ENCODE measurements around the gene MAPKAPK5.

Gene MAPKAPK5

GRCh38 chr12:111881716-111882115 lies 39.7 kb downstream of the MAPKAPK5 start:
- H3K27ac Mint-ChIP-seq, result no peak overlapping the region
- DNase-seq (ENCODE audit: low spot score in 2 of 2) (no peak), ATAC-seq (ENCODE audit: low read depth) (no peak)
- no peaks in the 10 kb centered on the region for H3K9me3 Mint-ChIP-seq
- H3K27me3 Mint-ChIP-seq, result no peaks in the 10 kb centered on the region
- no peaks in the 10 kb centered on the region for H3K4me1 Mint-ChIP-seq
- peaks cover 40% of the 10 kb centered on the region for H3K36me3 Mint-ChIP-seq
- H3K4me3 Mint-ChIP-seq, result no peak overlapping the region

GRCh38 chr12:111886662-111887545 lies 44.9 kb downstream of the MAPKAPK5 start:
- Mint-ChIP-seq H3K27ac (peak overlapping the region; percentile 39), H3K36me3 (peaks cover 48% of the 10 kb centered on the region), H3K27me3 (no peaks in the 10 kb centered on the region), H3K4me1 (no peaks in the 10 kb centered on the region), H3K9me3 (no peaks in the 10 kb centered on the region), H3K4me3 (no peak overlapping the region)
- ATAC-seq (ENCODE audit: low read depth), result no peak
- DNase-seq (ENCODE audit: low spot score in 2 of 2), result no peak

- Mint-ChIP-seq H3K27ac (no peak overlapping the region), H3K27me3 (no peaks in the 10 kb centered on the region), H3K4me1 (no peaks in the 10 kb centered on the region), H3K36me3 (peaks cover 50% of the 10 kb centered on the region), H3K4me3 (no peak overlapping the region), H3K9me3 (no peaks in the 10 kb centered on the region)
- ATAC-seq (ENCODE audit: low read depth), result no peak
- DNase-seq (ENCODE audit: low spot score in 2 of 2), result no peak
Measured at GRCh38 chr12:111887926-111888745, 46.1 kb downstream of the MAPKAPK5 start.

- Mint-ChIP-seq H3K4me3 (no peak overlapping the region), H3K27ac (no peak overlapping the region), H3K4me1 (no peaks in the 10 kb centered on the region), H3K9me3 (no peaks in the 10 kb centered on the region), H3K27me3 (no peaks in the 10 kb centered on the region), H3K36me3 (peaks cover 36% of the 10 kb centered on the region)
- DNase-seq (ENCODE audit: low spot score in 2 of 2) (no peak), ATAC-seq (ENCODE audit: low read depth) (no peak)
Measured at GRCh38 chr12:111893287-111893686, 51.3 kb downstream of the MAPKAPK5 start.

- H3K27me3 Mint-ChIP-seq, result no peaks in the 10 kb centered on the region
- no peak overlapping the region for H3K4me3 Mint-ChIP-seq
- no peak overlapping the region for H3K27ac Mint-ChIP-seq
- peaks cover 34% of the 10 kb centered on the region for H3K36me3 Mint-ChIP-seq
- no peak for DNase-seq (ENCODE audit: low spot score in 2 of 2)
- peaks cover under 1% of the 10 kb centered on the region for H3K4me1 Mint-ChIP-seq
- no peaks in the 10 kb centered on the region for H3K9me3 Mint-ChIP-seq
- ATAC-seq (ENCODE audit: low read depth), result no peak
Measured at GRCh38 chr12:111894556-111894955, 52.5 kb downstream of the MAPKAPK5 start.

- DNase-seq (ENCODE audit: low spot score in 2 of 2), result no peak
Measured at GRCh38 chr12:111901182-111901581, 59.2 kb downstream of the MAPKAPK5 start.

GRCh38 chr12:111904446-111904975 lies 62.5 kb downstream of the MAPKAPK5 start:
- DNase-seq (ENCODE audit: low spot score in 2 of 2), result no peak
- H3K4me1 Mint-ChIP-seq, result peaks cover 3% of the 10 kb centered on the region
- H3K4me3 Mint-ChIP-seq, result no peak overlapping the region
- peaks cover 12% of the 10 kb centered on the region for H3K36me3 Mint-ChIP-seq
- peaks cover 5% of the 10 kb centered on the region for H3K9me3 Mint-ChIP-seq
- H3K27me3 Mint-ChIP-seq, result no peaks in the 10 kb centered on the region
- no peak overlapping the region for H3K27ac Mint-ChIP-seq
- no peak for ATAC-seq (ENCODE audit: low read depth)

More at GRCh38 chr12:111901182-111901581, 59.2 kb downstream of the MAPKAPK5 start:
- no peak overlapping the region for H3K4me3 Mint-ChIP-seq
- H3K27ac Mint-ChIP-seq, result no peak overlapping the region
- H3K27me3 Mint-ChIP-seq, result no peaks in the 10 kb centered on the region
- peaks cover under 1% of the 10 kb centered on the region for H3K9me3 Mint-ChIP-seq
- peaks cover 12% of the 10 kb centered on the region for H3K36me3 Mint-ChIP-seq
- peaks cover 3% of the 10 kb centered on the region for H3K4me1 Mint-ChIP-seq
- ATAC-seq (ENCODE audit: low read depth), result no peak

GRCh38 chr12:111905502-111905901 lies 63.5 kb downstream of the MAPKAPK5 start:
- no peak for ATAC-seq (ENCODE audit: low read depth)
- Mint-ChIP-seq H3K4me3 (no peak overlapping the region), H3K36me3 (peaks cover 12% of the 10 kb centered on the region), H3K9me3 (peaks cover 5% of the 10 kb centered on the region), H3K27ac (no peak overlapping the region), H3K27me3 (no peaks in the 10 kb centered on the region), H3K4me1 (no peaks in the 10 kb centered on the region)
- DNase-seq (ENCODE audit: low spot score in 2 of 2), result no peak

GRCh38 chr12:111907740-111908139 lies 65.7 kb downstream of the MAPKAPK5 start:
- Mint-ChIP-seq H3K4me3 (no peak overlapping the region), H3K27me3 (no peaks in the 10 kb centered on the region), H3K27ac (no peak overlapping the region), H3K36me3 (peaks cover 11% of the 10 kb centered on the region), H3K9me3 (peaks cover 5% of the 10 kb centered on the region), H3K4me1 (no peaks in the 10 kb centered on the region)
- ATAC-seq (ENCODE audit: low read depth) (no peak), DNase-seq (ENCODE audit: low spot score in 2 of 2) (no peak)

- no peaks in the 10 kb centered on the region for H3K9me3 Mint-ChIP-seq
- ATAC-seq (ENCODE audit: low read depth) (no peak), DNase-seq (ENCODE audit: low spot score in 2 of 2) (no peak)
- no peak overlapping the region for H3K4me3 Mint-ChIP-seq
- peaks cover 2% of the 10 kb centered on the region for H3K4me1 Mint-ChIP-seq
- no peak overlapping the region for H3K27ac Mint-ChIP-seq
- H3K36me3 Mint-ChIP-seq, result peaks cover 5% of the 10 kb centered on the region
- H3K27me3 Mint-ChIP-seq, result no peaks in the 10 kb centered on the region
Measured at GRCh38 chr12:111925171-111925570, 83.1 kb downstream of the MAPKAPK5 start.

- Mint-ChIP-seq H3K4me1 (peaks cover 2% of the 10 kb centered on the region), H3K27ac (no peak overlapping the region), H3K9me3 (no peaks in the 10 kb centered on the region)
Measured at GRCh38 chr12:111926631-111927030, 84.6 kb downstream of the MAPKAPK5 start.

GRCh38 chr12:111927346-111927745 lies 85.3 kb downstream of the MAPKAPK5 start:
- Mint-ChIP-seq H3K27ac (no peak overlapping the region), H3K4me3 (no peak overlapping the region), H3K9me3 (no peaks in the 10 kb centered on the region), H3K27me3 (no peaks in the 10 kb centered on the region), H3K4me1 (peaks cover 2% of the 10 kb centered on the region), H3K36me3 (peaks cover 10% of the 10 kb centered on the region)
- no peak for ATAC-seq (ENCODE audit: low read depth)
- no peak for DNase-seq (ENCODE audit: low spot score in 2 of 2)

More at GRCh38 chr12:111926631-111927030, 84.6 kb downstream of the MAPKAPK5 start:
- H3K4me3 Mint-ChIP-seq, result no peak overlapping the region
- peaks cover 8% of the 10 kb centered on the region for H3K36me3 Mint-ChIP-seq
- no peak for ATAC-seq (ENCODE audit: low read depth)
- no peak for DNase-seq (ENCODE audit: low spot score in 2 of 2)
- H3K27me3 Mint-ChIP-seq, result no peaks in the 10 kb centered on the region

- DNase-seq (ENCODE audit: low spot score in 2 of 2), result no peak
- Mint-ChIP-seq H3K36me3 (peaks cover 15% of the 10 kb centered on the region), H3K9me3 (no peaks in the 10 kb centered on the region), H3K4me3 (no peak overlapping the region), H3K4me1 (peaks cover 2% of the 10 kb centered on the region), H3K27ac (no peak overlapping the region), H3K27me3 (no peaks in the 10 kb centered on the region)
- ATAC-seq (ENCODE audit: low read depth), result no peak
Measured at GRCh38 chr12:111932241-111932640, 90.2 kb downstream of the MAPKAPK5 start.

GRCh38 chr12:111936869-111937268 lies 94.8 kb downstream of the MAPKAPK5 start:
- DNase-seq (ENCODE audit: low spot score in 2 of 2) (no peak), ATAC-seq (ENCODE audit: low read depth) (no peak)
- Mint-ChIP-seq H3K36me3 (peaks cover 5% of the 10 kb centered on the region), H3K4me1 (no peaks in the 10 kb centered on the region), H3K9me3 (no peaks in the 10 kb centered on the region), H3K27me3 (no peaks in the 10 kb centered on the region), H3K4me3 (no peak overlapping the region), H3K27ac (no peak overlapping the region)

Data from memory B cell (primary cell).